HEK293 (cell line): ENCODE results near the gene PRKCE.

Source experiments
- CTCF ChIA-PET: fragments of 350-600 bp; formaldehyde crosslinking; extraction: SDS; loops from one replicate; lab custom pipeline; 2021; ENCODE audit warnings: antibody characterized with exemption; lab: Yijun Ruan, JAX
- POLR2A ChIA-PET: fragments of 300-600 bp; formaldehyde crosslinking; extraction: SDS; loops from one replicate; lab custom pipeline; 2020; ENCODE audit warnings: antibody characterized with exemption, inconsistent platforms; lab: Yijun Ruan, JAX
- H3K27ac ChIP-seq: fragments of 200-500 bp; sonication (Bioruptor generic); 2 replicates; pipeline ENCODE4 v1.5.1; 2014; ENCODE audit warnings: low read depth, low read length, control low read depth, inconsistent platforms; ENCODE audit errors: extremely low read depth
- H3K36me3 ChIP-seq, 2 experiments: fragments of 200-500 bp in 1 of 2; sonication (Bioruptor generic) in 1 of 2; 1 replicate in 1 of 2; 2 replicates in 1 of 2; pipeline ENCODE4 v1.5.1; 2014 to 2017; ENCODE audit warnings: inconsistent platforms in 2 of 2, low read length in 2 of 2; ENCODE audit not compliant: control insufficient read depth in 2 of 2, insufficient read depth in 1 of 2
- H3K4me1 ChIP-seq: fragments of 200-500 bp; sonication (Bioruptor generic); 2 replicates; pipeline ENCODE4 v1.5.1; 2014; ENCODE audit warnings: mild to moderate bottlenecking, low read length, inconsistent platforms; ENCODE audit not compliant: control insufficient read depth, insufficient read depth
- H3K4me3 ChIP-seq: 2 replicates; pipeline ENCODE4 v1.5.1; 2011; ENCODE audit warnings: low read depth, mild to moderate bottlenecking, control low read depth, low read length, moderate library complexity
- H3K9me3 ChIP-seq: fragments of 200-500 bp; sonication (Bioruptor generic); 2 replicates; pipeline ENCODE4 v1.5.1; 2014; ENCODE audit warnings: low read depth, low read length, inconsistent platforms; ENCODE audit not compliant: control insufficient read depth, insufficient read depth
- HOXD13 ChIP-seq: sonication (generic); formaldehyde crosslinking; IDR thresholded peaks from 2 replicates; pipeline ENCODE4 v1.8.0; 2022; ENCODE audit warnings: missing genetic modification reagents, borderline replicate concordance
- KLF16 ChIP-seq: fragments of 450-650 bp; formaldehyde crosslinking; IDR thresholded peaks from 2 replicates; pipeline ENCODE4 v1.5.1; 2017; ENCODE audit warnings: missing biosample characterization, missing genetic modification characterization
- MZF1 ChIP-seq: fragments of 450-650 bp; formaldehyde crosslinking; IDR thresholded peaks from 2 replicates; pipeline ENCODE4 v1.5.1; 2017; ENCODE audit warnings: missing biosample characterization, missing genetic modification characterization, borderline replicate concordance
- ZBTB1 ChIP-seq: fragments of 450-650 bp; formaldehyde crosslinking; IDR thresholded peaks from 2 replicates; pipeline ENCODE4 v1.5.1; 2016; ENCODE audit warnings: missing biosample characterization, missing genetic modification characterization
- ZEB2 ChIP-seq: fragments of 450-650 bp; formaldehyde crosslinking; IDR thresholded peaks from 2 replicates; pipeline ENCODE4 v1.5.1; 2016; ENCODE audit warnings: missing biosample characterization, missing genetic modification characterization
- ZNF138 ChIP-seq: fragments of 450-650 bp; formaldehyde crosslinking; IDR thresholded peaks from 2 replicates; pipeline ENCODE4 v1.5.1; 2016; ENCODE audit warnings: missing biosample characterization, missing genetic modification characterization, borderline replicate concordance
- ZNF140 ChIP-seq: fragments of 450-650 bp; formaldehyde crosslinking; IDR thresholded peaks from 2 replicates; pipeline ENCODE4 v1.5.1; 2016; ENCODE audit warnings: missing biosample characterization, missing genetic modification characterization
- ZNF16 ChIP-seq: fragments of 450-650 bp; formaldehyde crosslinking; IDR thresholded peaks from 2 replicates; pipeline ENCODE4 v1.5.1; 2016; ENCODE audit warnings: low read depth, missing biosample characterization, missing genetic modification characterization
- ZNF174 ChIP-seq: fragments of 450-650 bp; formaldehyde crosslinking; IDR thresholded peaks from 2 replicates; pipeline ENCODE4 v1.5.0; 2017; ENCODE audit warnings: missing biosample characterization, mild to moderate bottlenecking, missing genetic modification characterization
- ZNF175 ChIP-seq: fragments of 450-650 bp; formaldehyde crosslinking; IDR thresholded peaks from 2 replicates; pipeline ENCODE4 v1.5.1; 2016; ENCODE audit warnings: missing biosample characterization, missing genetic modification characterization
- ZNF24 ChIP-seq: fragments of 450-650 bp; formaldehyde crosslinking; IDR thresholded peaks from 2 replicates; pipeline ENCODE4 v1.5.1; 2016; ENCODE audit warnings: missing biosample characterization, missing genetic modification characterization
- ZNF248 ChIP-seq: fragments of 450-650 bp; formaldehyde crosslinking; IDR thresholded peaks from 2 replicates; pipeline ENCODE4 v1.5.1; 2017; ENCODE audit warnings: missing biosample characterization, missing genetic modification characterization
- ZNF302 ChIP-seq: fragments of 450-650 bp; formaldehyde crosslinking; IDR thresholded peaks from 2 replicates; pipeline ENCODE4 v1.5.1; 2016; ENCODE audit warnings: missing biosample characterization, missing genetic modification characterization, low read depth
- ZNF311 ChIP-seq: fragments of 450-650 bp; formaldehyde crosslinking; IDR thresholded peaks from 2 replicates; pipeline ENCODE4 v1.5.1; 2017; ENCODE audit warnings: missing biosample characterization, missing genetic modification characterization, borderline replicate concordance
- ZNF324 ChIP-seq: fragments of 450-650 bp; formaldehyde crosslinking; IDR thresholded peaks from 2 replicates; pipeline ENCODE4 v1.5.1; 2016; ENCODE audit warnings: missing biosample characterization, missing genetic modification characterization
- ZNF423 ChIP-seq: fragments of 450-650 bp; formaldehyde crosslinking; IDR thresholded peaks from 2 replicates; pipeline ENCODE4 v1.5.1; 2016; ENCODE audit warnings: missing biosample characterization, missing genetic modification characterization
- ZNF426 ChIP-seq: fragments of 450-650 bp; formaldehyde crosslinking; IDR thresholded peaks from 2 replicates; pipeline ENCODE4 v1.5.1; 2017; ENCODE audit warnings: missing biosample characterization, missing genetic modification characterization, mild to moderate bottlenecking, inconsistent platforms, moderate library complexity
- ZNF48 ChIP-seq: fragments of 450-650 bp; formaldehyde crosslinking; IDR thresholded peaks from 2 replicates; pipeline ENCODE4 v1.5.1; 2016; ENCODE audit warnings: missing biosample characterization, missing genetic modification characterization
- ZNF514 ChIP-seq: fragments of 450-650 bp; formaldehyde crosslinking; IDR thresholded peaks from 2 replicates; pipeline ENCODE4 v1.5.1; 2016; ENCODE audit warnings: missing biosample characterization, missing genetic modification characterization
- ZNF548 ChIP-seq: fragments of 450-650 bp; formaldehyde crosslinking; IDR thresholded peaks from 2 replicates; pipeline ENCODE4 v1.5.1; 2016; ENCODE audit warnings: missing biosample characterization, missing genetic modification characterization
- ZNF621 ChIP-seq: fragments of 450-650 bp; formaldehyde crosslinking; IDR thresholded peaks from 2 replicates; pipeline ENCODE4 v1.5.1; 2017; ENCODE audit warnings: missing biosample characterization, missing genetic modification characterization
- ZNF624 ChIP-seq: fragments of 450-650 bp; formaldehyde crosslinking; IDR thresholded peaks from 2 replicates; pipeline ENCODE4 v1.5.1; 2017; ENCODE audit warnings: missing biosample characterization, missing genetic modification characterization
- ZNF704 ChIP-seq: fragments of 450-650 bp; formaldehyde crosslinking; IDR thresholded peaks from 2 replicates; pipeline ENCODE4 v1.5.1; 2016; ENCODE audit warnings: missing biosample characterization, missing genetic modification characterization
- ZNF830 ChIP-seq: fragments of 450-650 bp; IDR thresholded peaks from 2 replicates; pipeline ENCODE4 v1.5.0; 2018; ENCODE audit warnings: missing biosample characterization, missing genetic modification characterization, low read depth, mild to moderate bottlenecking, moderate library complexity
- TF ChIP-seq, protein P1 (sequence below): fragments of 450-650 bp; IDR thresholded peaks from 2 replicates; pipeline ENCODE4 v1.5.1; 2018; ENCODE audit warnings: missing biosample characterization, missing genetic modification characterization
- TF ChIP-seq, protein P2 (sequence below): fragments of 450-650 bp; formaldehyde crosslinking; IDR thresholded peaks from 2 replicates; pipeline ENCODE4 v1.5.1; 2016; ENCODE audit warnings: missing biosample characterization, missing genetic modification characterization

Gene PRKCE

GRCh38 chr2:45759310-45759851 lies 107.9 kb downstream of the PRKCE start (continued):
- TF ChIP-seq ZNF248 (tag by site-specific recombination) = no peak
- TF ChIP-seq ZNF423 (tag by site-specific recombination) = no peak
- TF ChIP-seq ZNF514 = no peak
- peak; percentile 19; the same call in 1 of the 2 replicates for TF ChIP-seq ZEB2 (tag by site-specific recombination)

- CTCF ChIA-PET = interaction anchor here (0.8 to 1.1 kb wide), 2 partner anchors 9 to 168 kb away, joined by 3 to 4 read pairs; no protein-coding TSS in a partner anchor
- TF ChIP-seq ZNF624 (tag by site-specific recombination) (no peak), ZNF324 (no peak), ZNF311 (tag by site-specific recombination) (no peak), ZNF621 (tag by site-specific recombination) (no peak), ZNF830 (tag by site-specific recombination) (no peak), ZNF48 (no peak), ZNF138 (tag by site-specific recombination) (no peak), ZNF175 (tag by site-specific recombination) (no peak), ZNF24 (tag by site-specific recombination) (no peak), ZNF16 (tag by site-specific recombination) (no peak), ZBTB1 (tag by site-specific recombination) (no peak)
- TF ChIP-seq, all 188 proteins: peak for 0
- H3K4me1 ChIP-seq = peaks cover 30% of the 10 kb centered on the region
- no peak overlapping the region for H3K4me3 ChIP-seq
- no peak overlapping the region for H3K27ac ChIP-seq
- POLR2A ChIA-PET = no interaction called here
- no peaks in the 10 kb centered on the region for H3K9me3 ChIP-seq
- H3K36me3 ChIP-seq = no peaks in the 10 kb centered on the region
These were observed 110.2 kb downstream of the PRKCE start for GRCh38 chr2:45761635-45762034.

- no peak overlapping the region for H3K27ac ChIP-seq
- TF ChIP-seq ZNF704 (no peak), ZNF548 (tag by site-specific recombination) (no peak), ZNF426 (no peak), HOXD13 (no peak), KLF16 (no peak), MZF1 (tag by site-specific recombination) (no peak), ZNF302 (no peak), ZNF174 (tag by site-specific recombination) (no peak), ZNF140 (no peak)
- TF ChIP-seq, protein P1, sequence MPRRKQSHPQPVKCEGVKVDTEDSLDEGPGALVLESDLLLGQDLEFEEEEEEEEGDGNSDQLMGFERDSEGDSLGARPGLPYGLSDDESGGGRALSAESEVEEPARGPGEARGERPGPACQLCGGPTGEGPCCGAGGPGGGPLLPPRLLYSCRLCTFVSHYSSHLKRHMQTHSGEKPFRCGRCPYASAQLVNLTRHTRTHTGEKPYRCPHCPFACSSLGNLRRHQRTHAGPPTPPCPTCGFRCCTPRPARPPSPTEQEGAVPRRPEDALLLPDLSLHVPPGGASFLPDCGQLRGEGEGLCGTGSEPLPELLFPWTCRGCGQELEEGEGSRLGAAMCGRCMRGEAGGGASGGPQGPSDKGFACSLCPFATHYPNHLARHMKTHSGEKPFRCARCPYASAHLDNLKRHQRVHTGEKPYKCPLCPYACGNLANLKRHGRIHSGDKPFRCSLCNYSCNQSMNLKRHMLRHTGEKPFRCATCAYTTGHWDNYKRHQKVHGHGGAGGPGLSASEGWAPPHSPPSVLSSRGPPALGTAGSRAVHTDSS (tag by site-specific recombination) = no peak
- TF ChIP-seq, protein P2, sequence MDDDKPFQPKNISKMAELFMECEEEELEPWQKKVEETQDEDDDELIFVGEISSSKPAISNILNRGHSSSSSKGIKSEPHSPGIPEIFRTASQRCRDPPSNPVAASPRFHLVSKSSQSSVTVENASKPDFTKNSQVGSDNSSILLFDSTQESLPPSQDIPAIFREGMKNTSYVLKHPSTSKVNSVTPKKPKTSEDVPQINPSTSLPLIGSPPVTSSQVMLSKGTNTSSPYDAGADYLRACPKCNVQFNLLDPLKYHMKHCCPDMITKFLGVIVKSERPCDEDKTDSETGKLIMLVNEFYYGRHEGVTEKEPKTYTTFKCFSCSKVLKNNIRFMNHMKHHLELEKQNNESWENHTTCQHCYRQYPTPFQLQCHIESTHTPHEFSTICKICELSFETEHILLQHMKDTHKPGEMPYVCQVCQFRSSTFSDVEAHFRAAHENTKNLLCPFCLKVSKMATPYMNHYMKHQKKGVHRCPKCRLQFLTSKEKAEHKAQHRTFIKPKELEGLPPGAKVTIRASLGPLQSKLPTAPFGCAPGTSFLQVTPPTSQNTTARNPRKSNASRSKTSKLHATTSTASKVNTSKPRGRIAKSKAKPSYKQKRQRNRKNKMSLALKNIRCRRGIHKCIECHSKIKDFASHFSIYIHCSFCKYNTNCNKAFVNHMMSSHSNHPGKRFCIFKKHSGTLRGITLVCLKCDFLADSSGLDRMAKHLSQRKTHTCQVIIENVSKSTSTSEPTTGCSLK = no peak
- TF ChIP-seq, all 188 proteins: peak for 0
- Histone ChIP-seq H3K9me3 (no peaks in the 10 kb centered on the region), H3K4me3 (no peak overlapping the region), H3K36me3 (no peaks in the 10 kb centered on the region), H3K4me1 (peaks cover 30% of the 10 kb centered on the region)
- CTCF ChIA-PET = interaction anchor here (1.3 kb wide), 1 partner anchor 15 kb away, joined by 4 read pairs; no protein-coding TSS in a partner anchor
- POLR2A ChIA-PET = interaction anchor here (1.0 kb wide), 1 partner anchor 114 kb away, joined by 3 read pairs; no protein-coding TSS in a partner anchor
These were observed 111.8 kb downstream of the PRKCE start for GRCh38 chr2:45763255-45763654.
